Upper lobe of left lung (tissue), 4 donors: Measurements from ENCODE around the gene KIRREL3.

Experiments used
- POLR2A ChIP-seq, 4 donors: fragments of 450-650 bp; IDR thresholded peaks; one replicate each; pipeline ENCODE4 v1.5.1; 2016 to 2017; ENCODE audit warnings: antibody characterized with exemption in 4 of 4, mild to moderate bottlenecking in 2 of 4
- TF ChIP-seq, protein P1 (sequence below), 6 experiments: fragments of 450-650 bp in 4 of 6; fragments of 200-600 bp in 2 of 6; sonication (generic) in 2 of 6; IDR thresholded peaks; one replicate each; pipeline ENCODE4 v1.5.1; 2016 to 2019; ENCODE audit warnings: antibody characterized with exemption in 6 of 6

DNA sequence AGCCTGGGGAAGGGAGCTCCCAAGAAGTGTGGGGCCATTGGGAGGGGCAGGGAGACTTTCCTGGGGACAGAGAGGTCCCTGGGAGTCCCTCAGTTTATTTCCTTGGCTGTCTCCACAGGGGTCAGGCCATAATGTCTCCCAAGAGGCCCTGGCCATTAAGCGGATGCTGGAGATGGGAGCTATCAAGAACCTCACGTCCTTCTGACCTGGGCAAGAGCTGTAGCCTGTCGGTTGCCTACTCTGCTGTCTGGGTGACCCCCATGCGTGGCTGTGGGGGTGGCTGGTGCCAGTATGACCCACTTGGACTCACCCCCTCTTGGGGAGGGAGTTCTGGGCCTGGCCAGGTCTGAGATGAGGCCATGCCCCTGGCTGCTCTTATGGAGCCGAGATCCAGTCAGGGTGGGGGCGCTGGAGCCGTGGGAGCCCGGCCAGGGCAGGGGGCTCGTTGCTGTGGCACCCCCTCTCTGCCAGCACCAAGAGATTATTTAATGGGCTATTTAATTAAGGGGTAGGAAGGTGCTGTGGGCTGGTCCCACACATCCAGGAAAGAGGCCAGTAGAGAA lies 586.6 kb downstream of the KIRREL3 start:
- TF ChIP-seq, protein P1, sequence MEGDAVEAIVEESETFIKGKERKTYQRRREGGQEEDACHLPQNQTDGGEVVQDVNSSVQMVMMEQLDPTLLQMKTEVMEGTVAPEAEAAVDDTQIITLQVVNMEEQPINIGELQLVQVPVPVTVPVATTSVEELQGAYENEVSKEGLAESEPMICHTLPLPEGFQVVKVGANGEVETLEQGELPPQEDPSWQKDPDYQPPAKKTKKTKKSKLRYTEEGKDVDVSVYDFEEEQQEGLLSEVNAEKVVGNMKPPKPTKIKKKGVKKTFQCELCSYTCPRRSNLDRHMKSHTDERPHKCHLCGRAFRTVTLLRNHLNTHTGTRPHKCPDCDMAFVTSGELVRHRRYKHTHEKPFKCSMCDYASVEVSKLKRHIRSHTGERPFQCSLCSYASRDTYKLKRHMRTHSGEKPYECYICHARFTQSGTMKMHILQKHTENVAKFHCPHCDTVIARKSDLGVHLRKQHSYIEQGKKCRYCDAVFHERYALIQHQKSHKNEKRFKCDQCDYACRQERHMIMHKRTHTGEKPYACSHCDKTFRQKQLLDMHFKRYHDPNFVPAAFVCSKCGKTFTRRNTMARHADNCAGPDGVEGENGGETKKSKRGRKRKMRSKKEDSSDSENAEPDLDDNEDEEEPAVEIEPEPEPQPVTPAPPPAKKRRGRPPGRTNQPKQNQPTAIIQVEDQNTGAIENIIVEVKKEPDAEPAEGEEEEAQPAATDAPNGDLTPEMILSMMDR (IDR thresholded peaks at IDR 0.05), result no peak
- TF ChIP-seq POLR2A (IDR thresholded peaks at IDR 0.05), result no peak
